Neural cell (in vitro differentiated cells): Measurements from ENCODE around the gene SPTLC2. TPM values are rescaled to one million over a fixed set of nuclear protein-coding genes. Genes with fewer than 3 reads are reported as not detected.

ENCODE experiments used
- H2AFZ ChIP-seq: fragments of 200-600, 300-800 bp; sonication (generic), shearing (Covaris generic); 2 replicates; pipeline ENCODE4 v1.6.0; 2014; ENCODE audit warnings: low read depth, mild to moderate bottlenecking, antibody characterized with exemption, low read length, moderate library complexity
- H3F3A ChIP-seq: fragments of 200-600 bp; shearing (Covaris generic); 2 replicates; pipeline ENCODE4 v1.6.1; 2016; ENCODE audit warnings: mild to moderate bottlenecking, moderate library complexity, mixed read lengths, antibody characterized with exemption, low read length; ENCODE audit not compliant: insufficient read depth, poor library complexity, severe bottlenecking
- H3K27ac ChIP-seq: fragments of 200-600, 300-800 bp; sonication (generic), shearing (Covaris generic); 2 replicates; pipeline ENCODE4 v1.5.1; 2014; ENCODE audit warnings: mild to moderate bottlenecking, low read length, moderate library complexity
- H3K27me3 ChIP-seq: fragments of 300-800, 200-600 bp; sonication (generic), shearing (Covaris generic); 2 replicates; pipeline ENCODE4 v1.6.0; 2014; ENCODE audit warnings: mild to moderate bottlenecking, low read depth, low read length, moderate library complexity; ENCODE audit not compliant: insufficient read depth
- H3K36me3 ChIP-seq: fragments of 300-800, 200-600 bp; sonication (generic), shearing (Covaris generic); 2 replicates; pipeline ENCODE4 v1.5.1; 2014; ENCODE audit warnings: mild to moderate bottlenecking, antibody characterized with exemption, low read length, moderate library complexity; ENCODE audit not compliant: insufficient read depth
- H3K4me2 ChIP-seq: fragments of 300-800, 200-600 bp; sonication (generic), shearing (Covaris generic); 2 replicates; pipeline ENCODE4 v1.6.0; 2014; ENCODE audit warnings: mild to moderate bottlenecking, low read length
- H3K4me3 ChIP-seq: fragments of 300-800, 200-600 bp; sonication (generic), shearing (Covaris generic); 2 replicates; pipeline ENCODE4 v1.5.1; 2014; ENCODE audit warnings: mild to moderate bottlenecking, low read length, moderate library complexity
- H3K79me2 ChIP-seq: fragments of 200-600 bp; shearing (Covaris generic); replicated peaks from 2 replicates; pipeline ENCODE4 v1.6.0; 2014; ENCODE audit warnings: mild to moderate bottlenecking, low read length, moderate library complexity; ENCODE audit not compliant: insufficient read depth
- H3K9ac ChIP-seq: fragments of 300-800, 200-600 bp; sonication (generic), shearing (Covaris generic); 2 replicates; pipeline ENCODE4 v1.6.1; 2016; ENCODE audit warnings: mild to moderate bottlenecking, low read length, mixed read lengths
- H3K9me2 ChIP-seq: fragments of 200-600 bp; shearing (Covaris generic); 2 replicates; pipeline ENCODE4 v1.6.1; 2016; ENCODE audit warnings: mild to moderate bottlenecking, low read length, mixed read lengths; ENCODE audit not compliant: insufficient read depth
- H3K9me3 ChIP-seq: fragments of 200-600, 300-800 bp; sonication (generic), shearing (Covaris generic); 2 replicates; pipeline ENCODE4 v1.6.1; 2016; ENCODE audit warnings: mild to moderate bottlenecking, mixed run types, low read length, moderate library complexity, mixed read lengths
- H4K20me1 ChIP-seq: fragments of 200-600 bp; shearing (Covaris generic); 2 replicates; pipeline ENCODE4 v1.6.1; 2016; ENCODE audit warnings: mild to moderate bottlenecking, mixed run types; ENCODE audit not compliant: insufficient read depth
- EP300 ChIP-seq: fragments of 450-650 bp; conservative IDR thresholded peaks from 2 replicates; pipeline ENCODE4 v1.6.1; 2014; ENCODE audit warnings: antibody characterized with exemption, mild to moderate bottlenecking, moderate library complexity; ENCODE audit not compliant: poor library complexity, severe bottlenecking
- EZH2 ChIP-seq: fragments of 200-600, 300-800 bp; shearing (Covaris generic), sonication (generic); IDR thresholded peaks from 2 replicates; pipeline ENCODE4 v1.6.1; 2014; ENCODE audit warnings: antibody characterized with exemption, low read length, borderline replicate concordance, mild to moderate bottlenecking; ENCODE audit not compliant: insufficient read depth, poor library complexity, severe bottlenecking
- MXI1 ChIP-seq: fragments of 450-650 bp; conservative IDR thresholded peaks from 2 replicates; pipeline ENCODE4 v1.6.1; 2014; ENCODE audit warnings: antibody characterized with exemption, mild to moderate bottlenecking; ENCODE audit not compliant: poor library complexity, severe bottlenecking
- POLR2AphosphoS5 ChIP-seq: IDR thresholded peaks from 2 replicates; pipeline ENCODE4 v1.6.1; 2012
- RAD21 ChIP-seq: fragments of 450-650 bp; conservative IDR thresholded peaks from 2 replicates; pipeline ENCODE4 v1.6.1; 2014; ENCODE audit warnings: antibody characterized with exemption, mild to moderate bottlenecking, moderate library complexity
- SMC3 ChIP-seq: fragments of 450-650 bp; conservative IDR thresholded peaks from 2 replicates; pipeline ENCODE4 v1.6.1; 2014; ENCODE audit warnings: antibody characterized with exemption, mild to moderate bottlenecking, moderate library complexity; ENCODE audit not compliant: poor library complexity
- TAF1 ChIP-seq: IDR thresholded peaks from 2 replicates; pipeline ENCODE4 v1.6.1; 2012; ENCODE audit warnings: low read depth
- polyA plus RNA-seq: library from polyadenylated mRNA; depleted of rRNA; stranded (reverse); fragments of >200 nt; gene quantifications from 2 replicates; pipeline ENCODE4 v1.2.3, GENCODE V29; 2014
- TF ChIP-seq, protein P1 (sequence below): fragments of 450-650 bp; IDR thresholded peaks from 2 replicates; pipeline ENCODE4 v1.5.1; 2014; ENCODE audit warnings: antibody characterized with exemption, mild to moderate bottlenecking, moderate library complexity; ENCODE audit not compliant: poor library complexity, severe bottlenecking
- TF ChIP-seq, protein P2 (sequence below): IDR thresholded peaks from 2 replicates; pipeline ENCODE4 v1.6.1; 2012; ENCODE audit warnings: borderline replicate concordance

The SPTLC2 gene
- polyA plus RNA-seq, 1 donor from 2014 or later: 15.1 TPM

DNA sequence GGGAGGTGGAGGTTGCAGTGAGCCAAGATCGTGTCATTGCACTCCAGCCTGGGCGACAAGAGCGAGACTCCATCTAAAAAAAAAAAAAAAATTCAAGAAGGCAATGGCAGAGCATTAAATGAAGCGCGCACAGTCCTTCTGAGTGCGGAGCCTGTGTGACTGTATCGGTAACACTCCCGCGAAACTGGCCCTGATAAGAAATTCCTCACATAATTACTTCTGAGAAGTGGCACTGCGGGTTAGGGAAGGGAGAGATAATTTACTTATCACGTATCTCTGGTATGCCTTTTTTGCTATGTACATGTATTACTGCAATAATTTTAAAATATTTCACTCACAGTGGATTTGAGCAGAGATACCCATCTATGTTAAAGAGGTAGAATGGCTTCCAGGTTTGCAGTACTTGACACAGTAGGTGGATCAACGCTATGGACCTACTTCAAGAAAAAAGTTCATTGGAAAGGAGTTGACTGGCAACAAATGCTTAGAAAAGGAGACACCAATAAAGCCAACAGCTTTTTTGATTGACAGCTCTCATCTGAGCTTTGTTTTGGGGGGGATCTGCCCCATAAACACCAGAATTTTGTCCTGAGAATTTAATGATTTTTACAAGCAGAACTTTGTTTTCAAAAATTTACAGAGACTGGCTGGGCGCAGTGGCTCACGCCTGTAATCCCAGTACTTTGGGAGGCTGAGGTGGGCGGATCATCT lies 29.2 kb upstream of the SPTLC2 start:
- H3K79me2 ChIP-seq: no peaks in the 10 kb centered on the region
- no peaks in the 10 kb centered on the region for H3K9me2 ChIP-seq
- no peak overlapping the region for H3K4me2 ChIP-seq
- H3K36me3 ChIP-seq: no peaks in the 10 kb centered on the region
- no peak overlapping the region for H3K27ac ChIP-seq
- H3F3A ChIP-seq: no peaks in the 10 kb centered on the region
- TF ChIP-seq, protein P1, sequence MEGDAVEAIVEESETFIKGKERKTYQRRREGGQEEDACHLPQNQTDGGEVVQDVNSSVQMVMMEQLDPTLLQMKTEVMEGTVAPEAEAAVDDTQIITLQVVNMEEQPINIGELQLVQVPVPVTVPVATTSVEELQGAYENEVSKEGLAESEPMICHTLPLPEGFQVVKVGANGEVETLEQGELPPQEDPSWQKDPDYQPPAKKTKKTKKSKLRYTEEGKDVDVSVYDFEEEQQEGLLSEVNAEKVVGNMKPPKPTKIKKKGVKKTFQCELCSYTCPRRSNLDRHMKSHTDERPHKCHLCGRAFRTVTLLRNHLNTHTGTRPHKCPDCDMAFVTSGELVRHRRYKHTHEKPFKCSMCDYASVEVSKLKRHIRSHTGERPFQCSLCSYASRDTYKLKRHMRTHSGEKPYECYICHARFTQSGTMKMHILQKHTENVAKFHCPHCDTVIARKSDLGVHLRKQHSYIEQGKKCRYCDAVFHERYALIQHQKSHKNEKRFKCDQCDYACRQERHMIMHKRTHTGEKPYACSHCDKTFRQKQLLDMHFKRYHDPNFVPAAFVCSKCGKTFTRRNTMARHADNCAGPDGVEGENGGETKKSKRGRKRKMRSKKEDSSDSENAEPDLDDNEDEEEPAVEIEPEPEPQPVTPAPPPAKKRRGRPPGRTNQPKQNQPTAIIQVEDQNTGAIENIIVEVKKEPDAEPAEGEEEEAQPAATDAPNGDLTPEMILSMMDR: no peak
- TF ChIP-seq SMC3: no peak
- TF ChIP-seq, protein P2, sequence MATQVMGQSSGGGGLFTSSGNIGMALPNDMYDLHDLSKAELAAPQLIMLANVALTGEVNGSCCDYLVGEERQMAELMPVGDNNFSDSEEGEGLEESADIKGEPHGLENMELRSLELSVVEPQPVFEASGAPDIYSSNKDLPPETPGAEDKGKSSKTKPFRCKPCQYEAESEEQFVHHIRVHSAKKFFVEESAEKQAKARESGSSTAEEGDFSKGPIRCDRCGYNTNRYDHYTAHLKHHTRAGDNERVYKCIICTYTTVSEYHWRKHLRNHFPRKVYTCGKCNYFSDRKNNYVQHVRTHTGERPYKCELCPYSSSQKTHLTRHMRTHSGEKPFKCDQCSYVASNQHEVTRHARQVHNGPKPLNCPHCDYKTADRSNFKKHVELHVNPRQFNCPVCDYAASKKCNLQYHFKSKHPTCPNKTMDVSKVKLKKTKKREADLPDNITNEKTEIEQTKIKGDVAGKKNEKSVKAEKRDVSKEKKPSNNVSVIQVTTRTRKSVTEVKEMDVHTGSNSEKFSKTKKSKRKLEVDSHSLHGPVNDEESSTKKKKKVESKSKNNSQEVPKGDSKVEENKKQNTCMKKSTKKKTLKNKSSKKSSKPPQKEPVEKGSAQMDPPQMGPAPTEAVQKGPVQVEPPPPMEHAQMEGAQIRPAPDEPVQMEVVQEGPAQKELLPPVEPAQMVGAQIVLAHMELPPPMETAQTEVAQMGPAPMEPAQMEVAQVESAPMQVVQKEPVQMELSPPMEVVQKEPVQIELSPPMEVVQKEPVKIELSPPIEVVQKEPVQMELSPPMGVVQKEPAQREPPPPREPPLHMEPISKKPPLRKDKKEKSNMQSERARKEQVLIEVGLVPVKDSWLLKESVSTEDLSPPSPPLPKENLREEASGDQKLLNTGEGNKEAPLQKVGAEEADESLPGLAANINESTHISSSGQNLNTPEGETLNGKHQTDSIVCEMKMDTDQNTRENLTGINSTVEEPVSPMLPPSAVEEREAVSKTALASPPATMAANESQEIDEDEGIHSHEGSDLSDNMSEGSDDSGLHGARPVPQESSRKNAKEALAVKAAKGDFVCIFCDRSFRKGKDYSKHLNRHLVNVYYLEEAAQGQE: no peak
- no peak for TF ChIP-seq EP300
- TF ChIP-seq EZH2: no peak
- TF ChIP-seq TAF1: no peak
- no peak for TF ChIP-seq MXI1
- TF ChIP-seq POLR2AphosphoS5: no peak
- TF ChIP-seq RAD21: no peak
- H3K4me3 ChIP-seq: no peak overlapping the region
- H3K27me3 ChIP-seq: no peaks in the 10 kb centered on the region
- no peak overlapping the region for H3K9ac ChIP-seq
- no peak overlapping the region for H2AFZ ChIP-seq
- no peaks in the 10 kb centered on the region for H3K9me3 ChIP-seq
- no peaks in the 10 kb centered on the region for H4K20me1 ChIP-seq

DNA sequence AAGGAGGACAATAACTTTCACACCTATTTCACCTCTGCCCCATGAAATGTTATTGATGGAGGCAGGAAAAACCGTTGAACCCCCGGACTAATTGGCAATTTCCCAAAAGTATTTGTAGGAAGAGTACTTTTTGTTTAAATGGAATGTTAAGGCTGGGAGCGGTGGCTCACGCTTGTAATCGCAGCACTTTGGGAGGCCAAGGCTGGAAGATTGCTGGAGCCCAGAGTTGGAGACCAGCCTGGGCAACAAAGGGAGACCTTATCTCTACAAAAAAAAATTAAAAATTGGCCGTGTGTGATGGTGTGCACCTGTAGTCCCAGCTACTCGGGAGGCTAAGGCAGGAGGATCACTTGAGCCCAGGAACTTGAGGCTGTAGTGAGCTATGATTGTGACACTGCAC lies 26.0 kb upstream of the SPTLC2 start:
- Histone ChIP-seq H3K9ac (no peak overlapping the region), H3F3A (no peaks in the 10 kb centered on the region), H3K27ac (no peak overlapping the region), H3K79me2 (no peaks in the 10 kb centered on the region), H3K9me3 (no peaks in the 10 kb centered on the region), H3K4me3 (no peak overlapping the region), H3K9me2 (no peaks in the 10 kb centered on the region), H4K20me1 (no peaks in the 10 kb centered on the region), H3K4me2 (no peak overlapping the region), H2AFZ (no peak overlapping the region), H3K36me3 (no peaks in the 10 kb centered on the region), H3K27me3 (no peaks in the 10 kb centered on the region)
- TF ChIP-seq, protein P2: no peak
- no peak for TF ChIP-seq RAD21
- no peak for TF ChIP-seq POLR2AphosphoS5
- TF ChIP-seq MXI1: no peak
- no peak for TF ChIP-seq TAF1
- TF ChIP-seq, protein P1: no peak
- TF ChIP-seq EP300: no peak
